ENCODE measurements around the gene TEX44.

The TEX44 gene

GRCh38 chr2:231640241-231640640 is 47.6 kb downstream of the TEX44 start:
- DNase-seq = no peak

- no peak for DNase-seq
These were observed 48.0 kb downstream of the TEX44 start for GRCh38 chr2:231640641-231641111.

GRCh38 chr2:231642631-231643494 is 50.2 kb downstream of the TEX44 start:
- DNase-seq = no peak

GRCh38 chr2:231643495-231643888 is 50.8 kb downstream of the TEX44 start:
- DNase-seq = no peak

Measured in NCI-H446 treated with DMSO at 0.1 percent for 48 hours (cell line).